Activated CD4-positive, alpha-beta T cell treated with anti-CD3 and anti-CD28 coated beads, Interleukin-2, amount 50 U/mL, for 1 hour (primary cell): ENCODE measurements around the gene SOCS3.

Experiments used
- DNase-seq: peaks from one replicate; pipeline ENCODE4 v3.0.0-alpha.2; 2020

SOCS3 gene

DNA sequence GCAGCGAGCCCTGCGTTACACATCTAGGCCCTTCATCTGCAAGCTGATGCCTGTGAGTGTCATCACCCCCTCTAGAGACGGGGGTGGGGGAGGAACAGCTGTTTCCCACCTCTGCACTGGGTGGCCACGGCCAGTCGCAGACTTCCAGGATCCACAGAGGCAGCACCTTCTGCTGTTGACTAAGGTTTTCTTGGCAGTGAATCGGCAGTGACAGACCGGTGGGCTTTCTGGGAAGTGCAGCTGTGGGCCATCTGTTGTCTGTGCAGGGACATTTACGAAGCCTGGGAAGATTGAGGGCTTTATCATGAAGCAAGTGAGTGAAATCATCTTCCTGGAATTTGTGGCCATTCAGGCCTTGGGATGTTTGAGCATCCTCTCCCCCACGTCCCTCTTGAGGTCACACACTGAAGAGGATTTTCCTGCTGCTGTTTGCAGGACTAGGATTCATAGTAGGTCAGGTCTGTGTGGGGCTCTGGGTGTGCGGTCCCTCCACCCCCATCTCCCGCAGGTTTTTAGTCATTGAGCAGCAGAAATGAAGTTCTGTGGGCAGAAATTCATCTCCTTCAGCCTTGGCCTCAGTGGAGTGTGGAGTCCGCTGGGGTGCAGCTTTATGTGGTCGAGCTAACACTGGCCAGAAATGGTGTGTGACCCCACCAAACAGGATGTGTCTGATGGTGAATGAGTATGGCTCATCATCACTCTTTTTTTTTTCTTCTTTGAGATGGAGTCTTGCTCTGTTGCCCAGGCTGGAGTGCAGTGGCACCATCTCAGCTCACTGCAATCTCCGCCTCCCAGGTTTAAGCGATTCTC lies 30.6 kb upstream of the SOCS3 start:
- no peak for DNase-seq

DNA sequence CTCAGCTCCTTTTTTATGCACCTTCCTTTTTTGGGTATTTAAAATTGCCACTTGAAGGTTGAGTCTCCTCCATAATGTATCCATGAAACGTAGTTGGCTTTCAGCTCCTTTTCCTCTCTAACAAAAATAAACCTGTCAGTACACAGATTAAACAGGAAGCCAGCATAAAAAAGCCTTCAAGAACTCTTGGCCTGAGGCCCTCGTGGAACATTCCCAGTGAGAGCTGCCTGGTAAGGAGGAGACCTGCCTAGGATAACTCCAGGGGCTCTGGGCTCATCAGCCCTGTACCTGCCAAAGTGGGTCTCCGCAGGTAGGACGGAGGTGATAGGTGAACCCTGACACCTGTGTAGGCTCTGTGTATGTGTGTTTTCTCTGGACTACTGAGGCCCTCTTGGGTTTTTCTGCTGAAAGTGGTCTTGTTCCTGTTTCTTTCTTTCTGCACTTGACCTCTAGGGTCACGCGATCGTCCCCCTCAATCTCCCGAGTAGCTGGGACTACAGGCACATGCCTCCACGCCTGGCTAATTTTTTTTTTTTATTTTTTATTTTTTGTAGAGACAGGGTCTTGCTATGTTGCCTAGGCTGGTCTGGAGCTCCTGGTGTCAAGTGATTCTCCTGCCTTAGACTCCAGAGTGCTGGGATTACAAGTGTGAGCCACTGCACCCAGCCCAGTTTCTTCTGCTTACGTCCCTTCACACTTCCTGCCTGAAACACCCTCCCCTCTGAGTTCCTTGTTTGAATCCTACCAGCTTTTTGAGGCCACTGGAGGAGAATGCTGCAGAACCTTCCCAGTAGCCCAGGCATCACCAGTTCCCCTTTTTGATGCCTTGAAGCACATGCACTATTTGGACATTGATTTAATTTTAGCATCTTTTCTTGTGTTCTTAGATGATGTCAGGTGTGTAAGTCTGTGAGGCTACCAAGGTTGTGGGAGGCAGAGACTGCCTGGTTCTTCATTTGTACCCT lies 28.4 kb upstream of the SOCS3 start:
- no peak for DNase-seq

DNA sequence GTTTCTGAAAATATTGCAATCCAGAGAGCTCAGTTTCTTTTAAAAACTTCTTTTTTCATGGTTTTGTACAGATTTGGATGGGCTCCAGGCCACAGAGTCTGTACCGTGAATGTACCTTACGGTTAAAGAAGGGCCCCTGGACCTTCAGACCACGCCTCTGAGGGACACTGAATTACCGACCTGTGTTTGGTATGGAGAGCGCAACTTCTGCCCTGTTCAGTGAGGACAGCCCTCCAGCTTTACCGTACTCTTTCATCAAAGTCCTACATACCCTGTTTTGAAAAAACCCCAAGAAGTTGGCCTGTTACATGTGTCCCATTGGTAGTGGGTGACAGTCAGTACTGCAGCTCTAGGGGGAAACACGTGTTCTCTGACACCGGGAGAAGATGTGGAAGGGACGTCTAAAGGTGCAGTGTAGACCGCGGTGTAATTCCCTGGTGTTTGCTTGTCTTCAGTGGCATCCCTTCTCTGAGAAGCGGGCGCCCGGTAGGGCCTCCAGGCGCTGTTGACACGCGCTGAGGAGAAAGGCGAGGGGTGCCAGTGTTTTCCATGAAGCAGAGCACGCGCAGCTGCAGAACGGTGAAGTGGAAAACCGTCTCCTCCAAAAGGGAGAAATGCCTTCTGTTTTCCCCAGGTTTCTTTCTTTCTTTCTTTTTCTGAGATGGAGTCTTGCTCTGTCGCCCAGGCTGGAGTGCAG lies 24.8 kb upstream of the SOCS3 start:
- no peak for DNase-seq

DNA sequence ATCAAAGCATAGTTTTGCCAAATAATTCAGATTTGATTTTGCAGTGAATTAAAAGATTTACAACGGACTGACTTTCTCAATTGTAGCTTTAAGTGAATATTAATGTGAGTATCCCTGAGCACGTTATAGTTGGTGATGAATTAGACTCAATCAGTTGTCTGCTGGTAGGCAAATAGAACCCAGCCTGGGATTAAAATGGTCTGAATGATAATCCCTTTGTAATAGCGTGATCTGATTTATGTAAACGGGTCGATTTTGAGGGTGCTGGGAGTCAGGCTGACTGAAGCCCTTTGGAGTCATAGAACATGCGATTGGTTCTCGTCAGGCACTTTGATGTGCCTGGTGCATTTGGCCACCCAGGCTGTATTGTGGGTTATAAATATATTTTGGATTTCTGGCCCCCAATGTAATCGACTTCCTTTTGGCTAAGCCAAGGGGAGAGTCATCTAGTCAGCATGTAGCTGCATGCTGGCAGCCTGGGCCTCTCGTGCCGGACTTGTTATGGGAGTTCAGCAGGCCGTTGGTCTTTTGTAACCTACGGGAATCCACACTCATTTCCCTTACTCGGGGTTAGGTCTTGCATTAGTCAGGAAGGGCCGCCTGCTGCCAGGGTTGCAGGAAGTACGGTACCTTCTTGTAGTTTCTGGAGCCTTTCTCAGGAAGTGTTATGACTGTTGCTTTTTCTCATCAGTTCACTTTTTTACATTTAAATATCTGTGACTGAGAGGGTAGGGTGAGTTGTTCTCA lies 24.0 kb upstream of the SOCS3 start:
- no peak for DNase-seq

DNA sequence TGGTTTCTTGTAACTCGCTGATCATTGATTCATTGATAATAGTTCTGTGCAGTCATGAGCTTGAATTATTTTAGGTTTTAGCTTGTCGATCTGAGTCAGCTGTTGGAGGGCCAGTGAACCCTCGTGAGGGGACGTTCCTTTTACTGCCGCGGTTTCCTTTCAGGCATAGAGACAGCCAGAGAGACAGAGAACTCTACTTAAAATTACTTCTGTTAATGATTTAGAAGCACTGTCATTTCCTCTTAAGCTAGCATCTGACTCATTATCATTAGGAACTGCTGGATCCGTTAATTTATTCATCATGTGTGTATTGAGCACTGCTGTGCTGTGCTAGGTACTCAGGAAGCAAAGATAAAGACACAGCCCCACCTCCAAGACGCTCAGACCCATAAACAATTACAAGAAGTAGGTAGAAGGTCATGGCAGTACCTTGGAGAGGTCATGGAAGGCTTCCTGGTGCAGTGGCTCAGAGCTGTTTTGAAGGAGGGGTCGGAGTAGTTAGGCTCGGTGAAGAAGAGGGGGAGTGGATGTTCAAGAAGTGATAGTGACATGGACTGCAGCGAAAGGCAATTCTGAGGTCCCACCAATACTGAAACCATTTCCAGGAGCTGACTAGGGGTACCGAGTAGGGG lies 21.8 kb upstream of the SOCS3 start:
- no peak for DNase-seq

DNA sequence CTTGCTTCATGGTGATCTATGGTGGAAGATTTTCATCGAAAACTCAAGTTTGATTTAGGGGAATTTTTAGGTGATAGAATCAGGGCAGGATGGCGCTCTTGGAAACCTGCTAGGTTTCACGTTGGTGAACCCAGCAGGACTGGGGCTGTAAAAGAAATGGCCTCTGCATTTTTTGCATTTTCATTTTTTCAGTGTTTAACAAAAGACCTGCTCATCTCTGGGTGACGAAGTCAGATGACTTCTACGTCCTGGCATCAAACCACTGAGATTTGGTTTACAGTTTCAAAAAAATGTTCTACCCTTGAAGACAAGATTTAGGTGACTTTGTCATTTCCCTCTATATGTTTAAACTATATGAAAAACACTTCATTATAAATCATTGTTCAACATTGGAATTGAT lies 20.5 kb upstream of the SOCS3 start:
- no peak for DNase-seq

DNA sequence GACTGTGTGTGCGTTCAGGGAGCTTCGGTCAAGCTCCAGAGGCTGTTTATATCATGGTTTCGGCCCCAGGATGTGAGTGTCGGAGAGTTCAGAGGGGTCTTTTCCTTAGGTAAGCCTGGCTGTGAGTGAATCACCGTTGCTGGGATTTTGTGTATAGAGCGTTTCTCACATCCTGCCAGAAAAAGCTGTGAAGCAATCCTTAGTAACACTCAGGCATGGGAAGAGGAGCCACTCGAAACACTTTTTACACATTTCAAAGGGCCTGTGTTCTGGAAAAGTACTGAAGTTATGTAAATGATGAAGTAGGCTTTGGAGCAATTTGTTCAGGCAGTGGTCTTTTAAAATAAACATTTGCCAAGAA lies 19.2 kb upstream of the SOCS3 start:
- DNase-seq, result no peak

DNA sequence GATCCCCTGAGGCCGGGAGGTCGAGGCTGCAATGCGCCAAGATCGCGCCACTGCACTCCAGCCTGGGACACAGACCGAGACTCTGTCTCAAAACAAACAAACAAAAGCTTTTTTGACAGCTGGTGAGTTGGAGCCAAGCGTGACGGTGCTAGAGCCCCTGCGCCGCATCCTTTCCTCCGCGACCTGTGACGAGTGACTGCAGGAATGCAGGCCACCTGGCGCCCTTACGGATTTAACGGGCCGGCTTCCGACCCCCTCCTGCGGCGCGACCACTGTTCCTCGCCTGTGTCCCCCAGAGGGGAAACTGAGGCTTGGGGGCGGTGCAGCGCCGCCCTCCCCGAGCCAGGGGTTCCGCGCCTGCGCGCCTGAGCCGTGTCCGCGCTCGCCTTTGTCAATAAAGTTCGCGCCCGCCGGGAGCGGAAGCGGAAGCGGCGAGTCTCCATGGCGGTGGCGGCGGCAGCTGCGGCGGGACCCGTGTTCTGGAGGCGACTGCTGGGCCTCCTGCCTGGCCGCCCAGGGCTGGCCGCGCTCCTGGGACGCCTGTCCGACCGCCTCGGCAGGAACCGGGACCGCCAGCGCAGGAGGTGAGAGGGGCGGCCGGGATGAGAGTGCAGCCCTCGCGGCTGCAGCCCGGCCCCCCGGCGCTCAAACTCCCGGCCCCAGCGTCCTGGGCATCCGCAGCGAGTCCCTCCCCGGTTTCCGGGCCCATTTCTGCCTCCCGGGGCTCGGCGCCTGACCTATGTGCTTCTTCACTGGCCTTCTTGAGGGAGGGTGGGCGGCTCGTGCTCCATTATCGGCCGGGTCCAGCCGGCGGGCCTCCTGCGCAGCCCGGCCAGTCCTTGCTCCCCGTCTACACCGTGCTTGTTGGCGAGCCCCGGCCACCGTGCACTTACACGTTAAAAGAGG lies 18.6 kb upstream of the SOCS3 start, which contains the start of gene PGS1:
TSS of gene PGS1 (plus strand) at position 425 of the 906 bp plus-strand sequence. CDS start at position 442, 17 bp downstream.
- peak; percentile 76 for DNase-seq

DNA sequence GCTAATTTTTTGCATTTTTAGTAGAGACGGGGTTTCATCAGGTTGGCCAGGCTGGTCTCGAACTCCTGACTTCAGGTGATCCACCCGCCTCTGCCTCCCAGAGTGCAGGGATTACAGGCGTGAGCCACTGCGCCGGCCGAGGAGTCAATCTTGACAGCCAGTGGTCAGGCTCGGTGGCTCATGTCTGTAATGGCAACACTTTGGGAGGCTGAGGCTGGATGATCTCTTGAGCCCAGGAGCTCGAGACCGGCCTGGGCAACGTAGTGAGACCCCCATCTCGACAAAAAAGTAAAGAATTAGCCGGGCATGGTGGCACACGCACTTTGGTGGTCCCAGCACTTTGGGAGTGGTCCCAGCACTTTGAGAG lies 18.0 kb upstream of the SOCS3 start:
- no peak for DNase-seq

DNA sequence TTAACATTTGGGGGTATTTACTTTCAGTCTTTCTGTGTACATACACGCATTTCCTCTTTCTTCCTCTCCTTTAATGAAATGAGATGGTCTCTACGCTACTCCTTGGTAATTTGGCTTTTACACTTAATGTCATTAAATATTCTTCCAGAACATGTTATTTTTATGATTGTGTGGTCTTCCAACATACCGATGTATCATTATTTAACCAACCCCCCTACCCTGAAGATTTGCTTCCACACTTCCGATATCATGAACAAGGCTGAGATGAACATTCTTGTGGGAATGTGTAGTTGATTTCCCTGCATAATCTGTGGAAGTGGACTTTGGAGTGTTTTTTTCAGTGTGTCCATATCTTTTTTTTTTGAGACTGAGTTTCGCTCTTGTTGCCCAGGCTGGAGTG lies 16.3 kb upstream of the SOCS3 start:
- DNase-seq, result no peak

DNA sequence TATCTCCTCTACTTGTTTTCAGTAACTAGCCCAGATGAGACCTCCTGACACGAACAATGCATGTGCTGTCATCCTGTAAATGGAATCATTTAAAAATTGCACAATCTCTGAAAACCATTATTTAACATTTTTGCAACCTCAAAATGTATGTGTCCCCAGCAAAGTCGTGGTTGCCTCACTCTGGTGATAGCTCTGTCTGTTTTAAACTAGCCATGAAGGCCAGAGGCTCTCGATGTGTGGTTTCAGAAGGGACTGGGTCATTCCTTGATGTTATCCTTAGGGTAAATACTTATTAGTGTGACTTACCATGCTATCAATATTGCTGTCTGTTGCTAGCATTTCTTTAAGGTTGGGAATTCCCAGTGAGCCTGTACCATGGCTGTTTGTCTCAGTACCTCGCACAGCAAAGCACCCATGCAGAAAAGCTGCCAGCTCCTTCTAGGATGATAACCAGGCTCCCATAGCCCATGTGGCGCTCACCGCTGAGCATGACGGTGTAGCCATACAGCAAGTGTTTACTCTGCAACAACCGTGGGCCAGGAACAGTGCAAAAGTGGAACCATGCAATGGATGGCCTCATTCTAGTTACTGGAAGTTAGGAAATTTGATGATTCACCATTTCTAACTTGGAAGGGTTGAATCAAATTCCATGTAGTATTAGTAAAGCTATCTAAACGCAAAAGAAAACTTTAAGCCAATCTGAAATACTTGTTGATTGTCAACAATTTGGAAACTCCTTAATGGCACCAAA lies 15.7 kb upstream of the SOCS3 start:
- no peak for DNase-seq

DNA sequence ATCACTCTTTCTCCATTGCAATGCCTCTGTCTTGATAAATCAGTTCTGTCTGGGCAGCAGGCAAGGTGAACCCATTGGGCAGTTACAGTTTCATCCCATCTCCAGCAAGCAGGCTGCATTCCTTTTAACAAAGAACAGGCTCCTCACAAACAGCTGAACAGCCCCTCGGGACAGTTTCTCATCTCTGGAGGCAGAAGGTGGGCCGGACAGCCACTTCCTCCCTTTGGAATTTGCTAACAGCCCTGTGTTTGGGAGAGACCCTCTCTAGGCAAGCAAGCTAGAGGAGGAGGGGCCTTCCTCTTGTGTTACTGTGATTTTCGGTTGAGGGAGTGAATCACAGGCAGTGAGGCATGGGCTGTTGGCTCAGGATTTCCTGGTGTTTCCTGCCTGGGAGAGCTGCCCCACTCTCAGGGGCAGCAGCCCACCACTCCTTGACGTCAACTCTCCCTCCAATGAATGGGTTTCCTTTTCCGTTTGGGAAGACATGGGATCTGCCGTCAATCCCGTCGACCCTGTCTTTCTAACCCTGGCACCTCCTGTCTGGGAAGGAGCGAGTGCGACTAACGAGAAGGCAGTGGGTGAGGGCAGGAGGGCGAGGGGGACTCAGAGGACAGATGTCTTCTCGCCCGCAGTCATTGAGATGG lies 14.9 kb upstream of the SOCS3 start:
- no peak for DNase-seq

DNA sequence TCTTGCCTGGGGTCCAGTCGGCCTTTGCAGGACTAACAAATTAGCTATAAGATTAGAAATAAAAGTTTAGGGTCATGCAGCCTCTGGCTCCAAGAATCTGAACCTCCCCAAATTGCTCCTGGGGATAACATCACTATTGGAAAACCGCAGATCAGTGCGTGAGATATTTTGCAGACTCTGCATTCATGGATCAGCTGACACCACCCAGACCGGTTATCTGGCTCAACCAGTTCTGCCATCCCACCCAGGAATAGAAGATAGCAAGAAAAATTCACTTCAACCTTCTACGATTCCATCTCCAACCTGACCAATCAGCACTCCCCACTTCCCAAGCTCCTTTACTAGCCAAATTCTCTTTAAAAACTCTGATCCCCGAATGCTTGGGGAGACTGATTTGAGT lies 14.3 kb upstream of the SOCS3 start:
- no peak for DNase-seq

DNA sequence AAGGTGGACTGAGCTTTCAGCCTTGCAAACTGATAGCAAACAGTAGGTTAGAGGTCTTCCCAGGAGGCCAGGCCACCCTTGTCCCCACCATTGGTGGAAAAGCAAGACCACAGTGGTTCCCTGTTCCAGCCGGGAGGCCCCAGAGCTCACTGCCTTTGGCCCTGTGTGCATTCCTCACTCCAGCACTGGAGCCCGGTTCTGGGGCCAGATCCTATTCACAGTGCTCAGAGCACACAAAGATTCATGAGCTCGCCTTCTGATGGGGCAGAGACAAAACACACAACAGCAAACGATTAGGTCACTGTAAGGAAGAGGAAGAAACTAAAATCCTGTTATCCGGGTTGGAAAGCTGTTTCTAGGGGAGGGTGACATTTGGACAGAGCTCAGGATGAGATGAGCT lies 13.0 kb upstream of the SOCS3 start:
- no peak for DNase-seq

DNA sequence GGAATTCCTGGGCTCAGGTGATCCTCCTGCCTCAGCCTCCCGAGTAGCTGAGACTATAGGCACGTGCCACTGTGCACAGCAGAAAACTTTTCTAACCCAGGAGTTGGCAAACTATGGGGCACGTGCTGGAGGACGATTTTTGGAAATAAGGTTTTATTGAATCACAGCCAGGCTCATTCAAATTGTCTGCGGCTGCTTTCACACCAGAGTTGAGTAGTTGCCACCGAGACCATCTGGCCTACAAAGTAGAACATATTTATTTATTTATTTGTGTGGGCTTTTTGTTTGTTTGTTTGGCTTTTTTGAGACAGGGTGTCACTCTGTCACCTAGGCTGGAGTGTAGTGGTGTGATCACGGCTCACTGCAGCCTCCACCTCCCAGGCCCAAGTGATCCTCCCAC lies 11.2 kb upstream of the SOCS3 start:
- DNase-seq, result no peak

DNA sequence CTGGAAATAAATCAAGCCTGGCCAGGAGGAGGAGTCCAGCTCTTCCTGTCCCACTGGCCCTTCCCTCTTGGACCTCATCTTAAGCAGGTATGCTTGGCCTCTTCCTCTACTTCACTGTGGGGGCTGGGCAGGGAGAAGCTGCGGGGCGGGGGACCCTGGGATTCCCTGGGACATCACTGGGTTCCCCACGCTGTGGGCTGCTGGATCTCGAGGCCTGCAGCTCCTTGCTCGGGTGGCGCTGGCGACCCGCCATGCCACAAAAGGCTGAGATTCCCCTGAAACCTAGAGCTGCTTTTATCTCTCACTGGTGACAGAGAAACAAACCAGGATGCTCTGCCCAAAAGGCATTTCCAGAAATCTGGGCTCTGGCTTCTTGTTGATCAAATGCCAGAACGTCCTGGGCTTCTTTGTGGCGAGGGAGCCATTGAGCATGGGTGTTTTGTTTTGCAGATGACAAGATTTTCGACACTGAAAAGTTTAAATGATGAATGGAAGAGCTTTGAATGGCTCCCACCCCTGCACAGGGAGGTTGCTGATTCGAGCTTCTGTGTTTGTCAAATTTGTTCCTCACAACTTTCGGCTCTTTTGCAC lies 10.0 kb upstream of the SOCS3 start:
- DNase-seq, result no peak

DNA sequence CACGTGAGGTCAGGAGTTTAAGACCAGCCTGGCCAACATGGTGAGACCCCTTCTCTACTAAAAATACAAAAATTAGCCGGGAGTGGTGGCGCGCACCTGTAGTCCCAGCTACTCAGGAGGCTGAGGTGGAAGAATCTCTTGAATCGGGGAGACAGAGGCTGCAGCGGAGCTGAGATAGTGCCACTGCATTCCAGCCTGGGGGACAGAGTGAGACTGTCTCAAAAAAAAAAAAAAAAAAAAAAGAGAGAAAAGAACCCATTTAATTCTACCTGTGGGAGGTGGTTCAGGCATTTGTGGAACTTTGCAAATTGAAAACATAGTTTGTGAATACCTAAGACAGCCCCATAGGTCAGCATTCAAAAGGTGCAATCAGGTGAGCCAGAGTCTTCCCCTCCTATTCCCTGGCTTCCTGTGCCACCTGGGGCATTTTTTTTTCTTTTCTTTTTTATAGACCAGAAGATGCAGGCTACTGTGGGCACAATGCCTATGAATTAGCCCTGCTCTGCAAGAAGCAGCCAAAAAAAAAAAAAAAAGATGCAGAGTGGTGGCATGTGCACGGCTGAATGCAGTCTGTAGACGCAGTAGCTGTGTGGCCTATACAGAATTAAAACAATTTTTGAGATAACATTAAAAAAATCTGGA lies 9.1 kb upstream of the SOCS3 start:
- no peak for DNase-seq

DNA sequence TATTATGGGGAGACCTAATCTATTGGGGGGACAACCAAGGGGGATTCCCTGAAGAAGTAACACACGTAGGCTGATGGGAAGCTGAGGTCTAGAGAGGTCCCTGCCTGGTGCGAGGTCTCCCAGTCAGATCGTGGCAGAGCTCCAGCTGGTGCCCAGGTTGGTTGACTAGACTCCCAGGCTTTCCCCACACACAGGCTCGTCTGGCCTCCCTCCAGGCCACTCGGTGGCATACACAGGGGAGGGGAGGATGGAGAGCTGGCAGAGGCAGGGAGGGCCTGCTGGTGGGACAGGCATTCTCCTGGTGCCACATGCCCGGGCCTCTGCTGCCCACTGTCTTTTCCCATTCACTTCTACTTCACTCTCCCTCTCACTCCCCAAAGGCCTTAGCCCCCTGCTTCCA lies 8.5 kb upstream of the SOCS3 start:
- no peak for DNase-seq

DNA sequence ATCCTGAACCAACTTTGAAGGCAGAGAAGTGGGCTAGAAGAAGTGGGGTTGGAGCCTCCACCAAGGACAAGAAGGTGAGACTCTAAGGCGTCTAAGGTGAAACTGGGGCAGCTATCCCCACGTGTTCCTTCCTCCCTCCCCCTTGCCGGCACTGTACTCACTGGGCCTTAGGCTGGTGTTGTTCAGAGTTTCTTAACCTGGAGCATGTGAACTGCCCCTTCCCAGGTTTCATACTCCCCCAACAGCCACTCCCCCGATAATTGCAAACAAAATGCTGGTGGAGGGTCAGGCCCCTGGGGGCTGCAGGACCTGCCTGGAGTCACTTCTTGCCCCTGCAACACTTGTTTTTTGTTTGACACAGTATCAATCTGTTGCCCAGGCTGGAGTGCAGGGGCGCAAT lies 7.3 kb upstream of the SOCS3 start:
- DNase-seq, result no peak
